ENCODE results near the gene UBE2L3. TPM values are rescaled to one million over a fixed set of nuclear protein-coding genes. Genes with fewer than 3 reads are reported as not detected.

Gene UBE2L3
- total RNA-seq, 1 donor from 2014 or later = 46.2 TPM

DNA sequence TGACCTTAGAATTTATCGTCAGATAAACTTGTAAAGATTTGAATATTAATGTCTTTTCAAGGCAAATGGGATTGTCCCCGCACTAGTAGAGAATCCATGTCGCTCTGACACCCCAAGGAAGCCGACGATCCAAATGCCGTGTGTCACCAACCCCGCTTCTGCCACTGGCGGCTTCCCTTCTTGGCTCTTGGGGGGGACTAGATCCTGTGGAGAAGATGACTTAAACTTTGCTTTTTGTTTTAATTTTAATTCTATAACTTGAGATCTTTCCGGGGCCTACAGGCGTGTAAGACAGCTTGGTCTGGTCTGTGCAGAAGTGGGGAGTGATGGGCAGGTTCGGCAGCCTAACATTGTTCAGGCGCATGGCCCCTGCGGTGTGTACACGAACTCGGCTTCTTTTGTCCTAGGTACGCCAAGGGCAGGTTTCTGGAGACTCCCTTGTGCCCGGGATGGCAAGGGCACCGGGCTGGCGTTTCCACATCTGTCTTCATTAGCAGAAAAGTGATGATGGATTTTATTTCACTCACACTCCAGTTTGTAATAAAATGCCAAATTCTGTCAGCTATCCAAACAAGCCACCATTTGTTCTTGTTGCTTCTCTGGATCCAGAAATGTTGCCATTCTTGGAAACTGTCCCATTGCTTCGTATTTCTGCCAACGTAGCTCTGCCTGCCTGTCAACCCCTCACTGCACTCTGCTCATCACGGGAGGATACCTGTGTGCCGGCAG is 55.6 kb downstream of the UBE2L3 start:
- no peak for DNase-seq (ENCODE audit: low spot score)
- intact Hi-C loops (cut with DNase I) = no loop called here

DNA sequence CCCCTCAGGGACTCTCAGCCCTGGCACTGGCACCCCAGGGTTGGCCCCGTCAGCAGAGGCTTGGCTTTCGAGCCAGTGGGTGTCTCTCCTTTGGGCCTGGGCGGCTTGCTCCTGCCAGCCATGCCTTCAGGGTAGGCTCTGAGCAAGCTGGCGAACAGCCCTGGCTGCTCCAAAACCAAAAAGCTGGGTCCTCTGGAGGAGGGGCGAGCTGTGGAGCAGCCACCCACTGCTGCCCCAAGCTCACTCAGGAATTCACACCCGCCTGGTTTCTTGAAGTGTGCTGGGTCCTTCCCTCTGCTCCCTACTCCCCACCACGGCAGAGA is 56.1 kb downstream of the UBE2L3 start:
- intact Hi-C loops (cut with DNase I) = no loop called here

DNA sequence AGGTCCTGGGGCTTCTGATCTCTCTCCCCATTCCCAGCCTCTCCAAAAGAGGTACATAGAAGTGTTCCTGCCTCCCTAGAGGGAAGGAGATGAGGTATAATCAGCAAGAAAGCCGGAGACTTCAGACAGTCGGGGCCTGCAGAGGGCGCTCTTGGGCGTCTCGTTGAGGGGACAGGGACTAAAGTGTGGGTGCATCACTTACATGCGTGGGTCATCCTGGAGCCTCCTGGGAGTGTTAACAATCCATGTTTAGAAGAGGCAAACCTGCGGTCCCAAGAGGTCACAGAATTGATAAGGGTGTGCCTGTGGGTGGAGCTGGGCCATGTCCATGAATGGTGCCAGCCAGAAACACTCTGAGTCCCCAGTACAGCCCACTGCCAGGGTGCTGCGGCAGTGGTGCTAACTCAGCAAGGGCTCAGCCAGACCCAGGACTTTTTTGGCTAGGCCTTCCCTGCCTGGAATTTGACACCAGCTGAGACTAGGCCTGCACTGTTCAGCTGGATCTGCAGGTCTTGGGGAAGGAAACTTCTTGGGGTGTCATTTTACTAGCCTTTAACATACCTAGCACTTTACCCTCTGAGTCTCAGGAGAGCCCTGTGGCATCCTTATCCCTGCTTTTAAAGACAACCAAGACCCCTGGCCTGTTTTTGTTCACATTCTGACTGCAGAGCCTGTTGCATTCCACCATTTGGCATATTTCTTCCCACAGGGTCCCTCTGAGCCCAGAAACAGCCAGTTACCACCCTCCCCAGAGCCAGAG is 56.8 kb downstream of the UBE2L3 start:
- intact Hi-C loops (cut with DNase I) = no loop called here
- no peak for DNase-seq (ENCODE audit: low spot score)

More for the DNA sequence above, 56.1 kb downstream of the UBE2L3 start:
- no peak for DNase-seq (ENCODE audit: low spot score)

DNA sequence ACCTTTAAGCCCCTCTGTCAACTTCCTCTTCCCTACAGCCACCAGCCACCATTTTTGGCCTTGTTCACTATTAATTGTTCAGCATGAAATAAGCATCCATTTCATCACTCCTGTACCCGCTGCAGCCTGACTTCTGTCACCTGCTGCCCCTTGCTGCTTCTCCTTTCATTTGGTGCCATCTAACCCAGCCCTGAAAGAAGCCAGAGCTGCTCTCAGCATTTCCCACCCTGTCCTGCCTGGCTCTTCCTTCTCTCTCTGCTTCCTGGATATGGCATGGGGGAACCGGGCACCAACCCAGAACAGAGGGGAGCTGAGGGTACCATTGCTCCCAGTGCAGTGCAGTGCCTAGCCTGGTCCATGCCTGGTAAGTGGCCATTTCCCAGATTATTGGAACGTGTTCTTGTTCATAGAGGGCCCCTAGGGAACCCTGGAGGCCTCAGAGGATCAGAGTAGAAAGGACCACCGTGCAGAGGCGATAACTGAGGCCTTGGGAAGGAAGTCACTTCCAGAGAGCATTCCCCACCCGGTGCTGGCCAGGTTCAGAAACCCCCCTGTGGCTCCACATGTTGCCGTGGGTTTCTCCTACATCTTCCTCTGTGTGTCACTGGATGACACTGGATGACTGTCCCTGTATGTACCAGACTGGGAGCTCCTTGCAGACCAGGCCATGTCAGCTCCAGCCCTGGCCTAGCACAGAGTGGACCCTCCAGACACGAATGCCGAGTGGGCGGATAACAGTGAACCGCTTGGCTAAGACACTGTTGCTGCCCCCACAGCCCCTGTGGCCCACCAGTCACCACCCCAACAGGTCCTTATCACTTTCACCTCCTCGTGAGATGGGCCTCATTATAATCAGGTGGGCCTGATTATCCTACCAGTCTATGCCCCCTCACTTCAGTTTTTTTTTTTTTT is 57.6 kb downstream of the UBE2L3 start:
- DNase-seq (ENCODE audit: low spot score) = no peak
- intact Hi-C loops (cut with DNase I) = loop anchor here (5.0 kb wide), 1 partner anchor 33 kb away; no protein-coding TSS in a partner anchor

DNA sequence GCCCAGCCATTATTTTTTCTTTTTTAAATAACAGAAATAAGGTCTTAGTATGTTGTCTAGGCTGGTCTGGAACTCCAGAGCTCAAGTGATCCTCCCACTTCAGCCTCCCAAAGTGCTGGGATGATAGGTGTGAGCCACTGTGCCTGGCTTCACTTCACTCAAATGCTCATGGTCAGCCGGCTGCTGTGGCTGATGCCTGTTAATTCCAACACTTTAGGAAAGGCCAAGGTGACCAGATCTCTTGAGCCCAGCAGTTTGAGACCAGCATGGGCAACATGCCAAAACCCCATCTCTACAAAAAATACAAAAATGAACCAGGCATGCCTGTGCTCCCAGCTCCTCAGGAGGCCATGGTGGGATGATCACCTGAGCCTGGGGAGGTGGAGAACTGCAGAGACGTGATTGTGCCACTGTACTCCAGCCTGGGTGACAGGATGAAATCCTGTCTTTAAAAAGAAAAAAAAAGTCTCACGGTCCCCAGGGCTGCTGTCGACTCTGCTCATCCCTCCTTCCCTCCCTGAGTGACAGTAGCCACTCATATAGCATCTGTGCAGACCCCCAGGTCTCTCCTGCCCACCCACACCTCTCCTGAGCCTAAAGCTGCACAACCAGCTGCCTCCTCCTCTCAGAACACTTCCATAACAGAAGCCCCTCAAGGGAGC is 58.7 kb downstream of the UBE2L3 start:
- DNase-seq (ENCODE audit: low spot score) = no peak
- intact Hi-C loops (cut with DNase I) = loop anchor here (5.0 kb wide), 1 partner anchor 34 kb away; no protein-coding TSS in a partner anchor

DNA sequence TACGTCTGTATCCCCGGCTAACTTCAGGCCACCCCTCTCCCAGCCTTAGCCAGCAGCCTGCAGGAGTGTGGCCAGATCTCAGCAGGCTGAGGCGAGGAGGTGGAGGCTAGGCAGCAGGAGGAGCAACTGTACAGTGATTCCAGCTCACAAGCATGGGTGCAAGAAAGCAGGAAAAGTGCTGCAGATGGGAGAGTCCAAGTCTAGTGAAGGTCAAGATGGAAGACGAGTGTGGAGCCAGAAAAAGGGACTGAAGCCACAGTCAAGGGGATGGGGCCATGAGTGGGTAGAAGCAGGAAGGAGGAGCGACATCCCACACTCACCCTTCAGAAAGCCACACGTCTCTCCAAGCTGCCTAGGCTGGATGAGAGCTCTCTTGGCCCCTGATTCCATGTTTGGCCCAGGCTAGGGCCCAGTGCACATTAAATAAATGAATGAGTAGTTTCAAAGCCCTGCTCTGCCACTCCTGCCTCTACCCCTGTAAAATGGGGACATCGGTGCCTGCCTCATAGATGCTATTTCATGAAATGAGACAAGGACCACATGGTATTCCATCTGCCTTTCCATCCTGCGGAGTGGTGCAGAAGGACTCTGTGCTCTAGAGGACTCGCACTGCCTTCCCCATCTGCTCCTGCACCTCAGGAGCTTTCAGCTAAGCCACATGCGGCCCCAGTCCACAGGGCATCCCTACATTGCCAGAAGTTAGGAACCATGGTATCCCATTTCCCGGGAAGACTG is 59.4 kb downstream of the UBE2L3 start:
- no peak for DNase-seq (ENCODE audit: low spot score)
- intact Hi-C loops (cut with DNase I) = loop anchor here (5.0 kb wide), 1 partner anchor 35 kb away; no protein-coding TSS in a partner anchor

DNA sequence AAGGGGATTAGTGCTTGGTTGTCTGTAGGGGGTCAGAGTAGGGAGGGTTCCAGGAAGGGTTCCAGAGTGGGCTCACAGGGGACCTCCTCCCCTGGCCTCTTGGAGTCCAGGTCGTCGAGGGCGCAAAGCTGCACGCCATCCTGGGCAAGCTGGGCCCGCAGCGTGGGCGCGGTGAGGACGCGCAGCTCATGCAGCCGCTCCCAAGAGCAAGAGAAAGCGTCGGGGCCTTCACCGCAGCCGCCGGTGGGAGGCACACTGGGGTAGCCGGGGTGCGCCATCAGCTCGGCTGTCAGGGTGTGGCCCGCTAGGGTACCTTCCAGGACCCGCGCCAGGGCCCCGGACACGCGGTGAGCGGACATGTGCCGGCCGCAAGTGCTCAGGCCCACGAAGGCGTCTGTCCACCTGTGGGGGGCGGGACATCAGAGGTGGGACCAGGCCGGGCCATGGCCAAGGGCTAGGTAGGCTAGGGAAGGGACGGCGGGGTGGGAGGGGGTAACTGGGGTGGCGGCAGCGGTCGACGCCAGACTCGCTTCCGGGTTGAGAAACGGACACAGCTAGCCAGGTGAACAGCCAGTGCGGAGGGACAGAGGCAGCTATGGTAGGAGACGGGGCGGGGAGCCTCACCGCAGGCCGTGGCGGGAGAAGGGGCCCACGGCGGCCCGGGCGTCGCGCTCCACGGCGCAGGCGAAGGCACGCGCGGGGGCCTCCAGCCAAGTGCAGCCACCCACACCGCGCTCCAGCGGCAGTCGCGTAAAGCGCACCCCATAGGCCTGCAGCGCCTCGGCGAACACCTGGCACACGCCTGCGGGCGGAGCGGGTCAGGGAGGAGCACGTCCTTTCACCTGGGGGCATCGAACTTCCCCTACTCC is 61.1 kb downstream of the UBE2L3 start:
- no peak for DNase-seq (ENCODE audit: low spot score)
- intact Hi-C loops (cut with DNase I) = loop anchor here (5.0 kb wide), 1 partner anchor 36 kb away; no protein-coding TSS in a partner anchor

DNA sequence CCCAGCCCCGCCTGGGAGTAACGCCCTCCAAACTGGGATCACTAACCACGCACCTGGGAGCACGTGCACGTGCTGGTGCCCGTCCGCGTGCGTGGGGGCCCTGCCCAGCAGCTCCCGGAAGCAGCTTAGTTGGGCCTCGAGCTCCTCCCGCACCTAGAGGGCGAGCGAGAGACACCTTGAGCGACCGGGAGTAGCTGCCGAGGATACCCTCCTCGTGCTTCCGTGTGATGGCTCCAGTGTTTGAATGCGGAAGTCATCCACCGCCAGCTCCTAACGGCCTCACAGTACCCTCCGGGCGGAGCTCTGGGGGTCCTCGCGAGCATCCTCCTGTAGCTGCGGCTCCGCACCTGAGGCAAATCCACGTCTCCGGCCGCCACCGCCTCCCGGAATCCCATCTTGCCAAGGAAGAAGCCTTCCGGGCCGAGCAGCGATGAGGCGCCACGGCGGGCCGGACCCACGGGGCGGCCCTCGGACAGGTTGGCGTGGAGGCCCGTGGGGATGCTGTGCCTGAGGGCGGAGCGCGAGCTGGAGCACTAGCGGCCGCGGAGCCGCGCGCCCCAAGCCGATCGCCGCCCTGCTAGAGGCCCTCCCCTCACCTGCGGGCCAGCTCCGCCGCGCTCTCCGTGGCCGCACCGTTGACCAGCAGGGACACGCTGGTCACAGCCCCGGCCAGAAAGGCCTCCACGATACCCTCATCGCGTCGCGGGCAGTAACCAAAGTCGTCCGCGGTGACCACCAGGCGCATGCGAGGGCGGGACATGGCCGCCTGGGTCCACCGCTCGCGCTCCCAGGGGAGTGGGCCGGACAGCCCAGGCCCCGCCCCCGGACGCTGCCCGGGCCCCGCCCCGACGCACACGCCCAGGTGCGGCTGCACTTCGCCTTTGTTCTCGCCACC is 62.0 kb downstream of the UBE2L3 start, which contains the start of gene YDJC:
YDJC (minus strand) TSS at position 768 of the 895 bp plus-strand sequence; CDS start at position 760, 8 bp downstream.
- intact Hi-C loops (cut with DNase I) = loop anchor here (5.0 kb wide), 1 partner anchor 37 kb away; no protein-coding TSS in a partner anchor
- DNase-seq (ENCODE audit: low spot score) = peak; percentile 96

DNA sequence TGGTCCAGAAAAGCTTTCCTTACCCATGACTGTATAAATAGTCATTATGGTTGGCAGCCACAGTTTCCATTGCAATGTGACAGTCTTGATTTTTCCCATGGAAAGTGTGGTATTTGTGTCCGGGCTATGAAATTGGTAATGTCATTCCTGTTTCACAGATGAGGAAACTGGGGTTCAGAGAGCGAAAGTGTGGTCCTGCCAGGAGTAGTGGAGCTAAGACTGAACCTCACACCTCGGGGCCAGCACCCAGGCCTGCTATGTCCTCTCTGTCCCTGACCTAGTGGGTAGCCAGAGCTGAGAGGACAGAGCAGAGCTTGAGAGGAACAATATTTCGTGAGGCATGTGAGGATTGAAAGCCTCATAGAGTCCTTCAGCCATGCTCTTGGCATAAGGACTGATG is 63.5 kb downstream of the UBE2L3 start:
- intact Hi-C loops (cut with DNase I) = no loop called here
- no peak for DNase-seq (ENCODE audit: low spot score)

DNA sequence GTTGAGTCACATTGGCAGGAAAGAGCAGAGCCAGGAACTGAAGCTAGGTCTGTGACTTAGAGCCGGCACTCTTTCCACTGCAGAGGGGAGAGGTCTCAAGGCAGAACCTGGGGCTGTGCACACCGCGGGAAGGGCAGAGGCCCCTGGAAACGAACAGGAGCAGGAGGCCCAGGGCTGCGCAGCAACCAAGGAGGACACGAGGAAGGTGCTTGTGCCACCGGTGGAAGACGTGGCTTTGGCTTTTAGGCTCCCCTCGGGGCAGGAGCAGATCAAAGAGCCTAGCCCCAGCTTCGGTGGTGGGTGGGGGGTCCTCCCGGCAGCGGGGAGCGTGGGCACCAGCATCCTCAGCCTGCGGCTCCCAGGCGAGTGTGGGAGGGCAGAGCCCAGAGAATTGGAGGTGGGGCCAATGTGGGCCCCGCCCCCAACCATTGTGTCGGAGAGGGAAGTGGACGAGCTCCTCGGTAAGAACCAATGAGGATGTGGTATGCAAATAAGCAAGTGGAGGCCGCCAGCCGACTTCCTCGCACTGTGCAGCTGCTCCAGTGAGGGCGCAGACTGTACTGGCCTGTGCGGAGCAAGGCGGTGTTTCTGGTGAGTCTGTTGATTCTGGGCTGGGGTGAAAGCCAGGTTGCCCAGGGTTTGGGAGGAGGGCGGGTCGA is 64.9 kb downstream of the UBE2L3 start, which contains the start of gene CCDC116:
CCDC116 (plus strand) TSS at position 524 of the 659 bp plus-strand sequence. CDS start 422 bp downstream, outside the sequence.
- DNase-seq (ENCODE audit: low spot score) = peak; percentile 81
- intact Hi-C loops (cut with DNase I) = no loop called here

DNA sequence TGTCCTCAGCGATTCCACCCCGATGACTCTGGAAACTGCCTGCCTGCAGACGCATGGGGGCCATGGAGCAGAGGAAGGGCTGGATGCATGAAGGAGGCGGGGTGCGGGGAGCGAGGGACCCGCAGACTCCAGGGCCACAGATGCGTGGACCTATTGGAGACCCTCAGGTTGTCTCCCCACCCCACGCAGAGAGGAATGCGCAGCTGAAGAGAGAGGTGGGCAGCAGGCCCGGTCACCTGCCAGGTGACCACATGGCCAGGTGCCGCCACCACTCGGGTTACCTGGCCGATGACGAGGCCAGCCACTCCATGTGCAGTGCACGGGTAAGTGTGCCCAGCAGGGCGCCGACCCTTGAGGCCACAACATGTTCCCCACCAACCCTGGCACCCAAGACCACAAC is 65.4 kb downstream of the UBE2L3 start:
- no peak for DNase-seq (ENCODE audit: low spot score)
- intact Hi-C loops (cut with DNase I) = no loop called here

DNA sequence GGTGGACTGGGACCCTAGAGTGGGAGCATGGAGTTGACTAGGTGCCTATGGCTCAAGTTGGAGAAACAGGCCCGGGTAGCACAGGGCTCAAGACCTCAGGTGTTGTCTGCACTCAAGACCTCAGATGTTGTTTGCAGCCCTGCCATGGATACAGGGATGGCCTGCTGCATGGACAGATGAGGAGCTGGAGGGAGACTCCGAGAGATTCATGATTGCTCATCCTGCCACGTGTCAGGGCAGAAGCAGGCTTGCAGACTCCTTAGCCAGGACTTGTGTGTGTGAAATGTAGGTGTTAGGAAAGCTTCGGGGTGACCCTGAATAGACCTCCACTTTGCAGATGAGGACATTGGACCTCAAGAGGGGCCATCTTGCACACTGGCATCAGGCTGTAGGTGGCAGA is 66.0 kb downstream of the UBE2L3 start:
- intact Hi-C loops (cut with DNase I) = no loop called here
- no peak for DNase-seq (ENCODE audit: low spot score)

DNA sequence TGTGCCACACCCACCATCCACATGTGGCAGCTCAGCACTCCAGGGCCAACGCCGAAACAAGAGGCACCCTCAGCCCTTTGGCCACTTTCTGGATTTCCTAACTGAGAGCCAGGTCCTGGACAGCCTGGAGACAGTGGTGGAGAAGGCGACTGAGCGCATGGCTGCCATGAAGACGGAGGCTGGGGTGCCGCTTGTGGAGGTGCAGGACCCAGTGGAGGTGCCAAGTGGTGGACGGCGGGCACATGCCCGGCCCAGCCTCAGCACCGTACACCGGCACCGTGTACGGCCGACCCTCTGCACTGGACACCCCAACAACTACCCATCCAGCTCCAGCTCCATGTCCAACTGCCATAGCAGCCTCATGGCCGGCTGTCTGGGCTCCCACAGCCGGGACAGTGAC is 66.6 kb downstream of the UBE2L3 start:
- no peak for DNase-seq (ENCODE audit: low spot score)
- intact Hi-C loops (cut with DNase I) = no loop called here

DNA sequence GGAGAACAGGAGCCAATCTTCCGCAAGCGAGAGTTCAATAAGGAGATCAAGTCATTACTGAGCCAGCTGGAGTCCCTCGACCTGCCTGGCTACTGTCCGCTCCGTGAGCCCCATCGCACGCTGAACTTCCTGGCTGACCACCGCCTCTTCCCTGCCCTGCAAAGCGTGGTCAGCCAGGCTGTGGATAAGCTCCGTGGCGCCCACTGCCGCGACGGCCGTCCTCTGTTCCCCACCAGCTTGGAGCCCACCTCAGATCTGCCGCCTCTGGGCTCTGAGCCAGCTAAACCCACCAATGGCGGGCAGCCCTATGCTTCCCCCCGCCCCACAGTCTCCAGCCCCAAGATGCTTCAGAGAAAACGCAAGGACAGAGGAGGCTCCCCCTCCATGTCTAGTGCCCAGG is 67.3 kb downstream of the UBE2L3 start:
- DNase-seq (ENCODE audit: low spot score) = no peak
- intact Hi-C loops (cut with DNase I) = no loop called here

DNA sequence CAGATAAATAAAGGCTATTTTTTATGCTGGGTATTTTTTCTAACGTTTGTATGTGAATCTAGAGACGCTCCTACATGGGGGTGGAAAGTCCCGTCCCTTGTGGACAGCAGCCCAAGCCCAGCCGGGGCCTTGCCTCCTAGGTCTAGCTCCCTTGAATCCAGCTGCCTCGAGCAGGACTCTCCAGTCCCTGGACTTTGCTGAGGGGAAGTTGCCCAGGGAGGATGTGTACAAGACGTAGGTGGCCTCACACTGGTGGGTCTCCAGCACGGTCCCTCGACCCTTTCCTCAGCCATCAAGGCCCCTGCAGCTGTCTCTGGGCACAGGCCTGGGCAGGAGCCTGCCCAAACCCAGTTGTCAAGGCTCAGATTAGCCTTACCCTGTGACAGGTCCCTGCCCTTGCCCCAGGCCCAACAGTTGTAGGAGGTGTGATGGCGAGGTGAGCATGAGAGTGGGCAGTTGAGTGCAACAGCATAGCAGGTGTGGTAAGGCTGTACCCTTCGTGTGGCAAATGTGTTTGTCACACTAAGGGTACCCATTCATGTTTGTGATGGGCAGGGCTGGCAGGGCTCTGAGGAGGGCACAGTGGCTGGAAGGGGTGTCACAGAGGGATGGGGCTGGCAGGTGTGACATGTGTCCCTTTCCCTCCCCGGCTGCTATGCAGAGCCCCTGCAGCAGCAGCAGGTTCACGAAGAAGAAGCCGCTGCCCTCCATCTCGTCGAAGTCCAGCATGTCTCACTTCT is 68.4 kb downstream of the UBE2L3 start:
- DNase-seq (ENCODE audit: low spot score) = no peak
- intact Hi-C loops (cut with DNase I) = no loop called here
